Measurements from ENCODE around the gene CALM1. TPM values are rescaled to one million over a fixed set of nuclear protein-coding genes. Genes with fewer than 3 reads are reported as not detected.
A peak's percentile ranks its signal among the peaks of the same experiment; 100 is the strongest.

Gene CALM1
- total and polyA plus RNA-seq, 2 donors from 2014 or later: 328 to 469 TPM

DNA sequence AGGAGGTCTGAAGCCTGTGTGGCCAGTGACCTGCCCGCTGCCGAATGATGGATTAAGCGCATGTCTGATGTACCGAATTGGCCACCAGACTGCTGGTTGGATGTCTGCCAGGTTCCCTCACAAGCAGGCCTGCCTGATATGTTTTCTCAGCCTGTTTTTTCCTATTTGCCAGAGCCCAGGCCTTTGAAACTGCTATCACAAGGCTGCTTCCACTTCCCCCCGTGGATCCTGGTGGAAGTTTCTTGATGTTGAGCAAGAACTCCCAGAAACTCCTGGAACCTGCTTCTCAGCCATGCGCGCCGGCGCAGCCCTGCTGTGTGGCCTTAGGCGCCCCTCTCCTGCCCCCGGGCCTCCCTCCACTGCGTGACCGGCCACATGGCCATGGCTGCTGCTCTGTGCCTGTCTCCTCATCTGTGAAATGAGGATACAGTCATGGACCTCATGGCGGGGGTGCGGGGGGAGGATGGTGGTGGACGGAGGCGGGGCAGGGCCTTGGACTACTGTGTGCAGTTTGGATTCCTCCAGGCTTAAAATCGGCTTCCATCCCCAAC, 56.6 kb downstream of the CALM1 start:
- Histone ChIP-seq H3K27me3 (ENCODE audit: control insufficient read depth, insufficient read depth, low read length) (no peaks in the 10 kb centered on the region), H3K4me1 (ENCODE audit: control insufficient read depth in 2 of 3, insufficient read depth in 2 of 3, low read depth in 1 of 3, low read length in 3 of 3) (peaks cover 0 to 15% (median under 1%) of the 10 kb centered on the region in 3 donors), H3K36me3 (ENCODE audit: control insufficient read depth in 2 of 3, insufficient read depth in 3 of 3, low read length in 3 of 3) (no peaks in the 10 kb centered on the region), H3K9me3 (ENCODE audit: control insufficient read depth in 2 of 3, insufficient read depth in 1 of 3, low read length in 3 of 3) (no peaks in the 10 kb centered on the region), H3K4me3 (ENCODE audit: low read length in 3 of 3) (no peak overlapping the region), H3K9ac (ENCODE audit: low read length in 3 of 3) (no peak overlapping the region), H3K27ac (ENCODE audit: low read depth in 2 of 2, low read length in 2 of 2) (peak overlapping the region in 1 of 2 donors; percentile 51)
- FAIRE-seq: no peak
- peak; percentile 67 to 87 (median 80) for DNase-seq
- no peak for TF ChIP-seq CTCF (IDR thresholded peaks at IDR 0.05; ENCODE audit: borderline replicate concordance, extremely low read depth, insufficient read depth)
- intact Hi-C loops (cut with DNase I): no loop called here

- peak overlapping the region; percentile 13 to 29 for H3K27ac ChIP-seq (ENCODE audit: low read depth in 2 of 2, low read length in 2 of 2)
- no peak for FAIRE-seq
These were observed 57.5 kb downstream of the CALM1 start for GRCh38 chr14:90454041-90455000.

DNA sequence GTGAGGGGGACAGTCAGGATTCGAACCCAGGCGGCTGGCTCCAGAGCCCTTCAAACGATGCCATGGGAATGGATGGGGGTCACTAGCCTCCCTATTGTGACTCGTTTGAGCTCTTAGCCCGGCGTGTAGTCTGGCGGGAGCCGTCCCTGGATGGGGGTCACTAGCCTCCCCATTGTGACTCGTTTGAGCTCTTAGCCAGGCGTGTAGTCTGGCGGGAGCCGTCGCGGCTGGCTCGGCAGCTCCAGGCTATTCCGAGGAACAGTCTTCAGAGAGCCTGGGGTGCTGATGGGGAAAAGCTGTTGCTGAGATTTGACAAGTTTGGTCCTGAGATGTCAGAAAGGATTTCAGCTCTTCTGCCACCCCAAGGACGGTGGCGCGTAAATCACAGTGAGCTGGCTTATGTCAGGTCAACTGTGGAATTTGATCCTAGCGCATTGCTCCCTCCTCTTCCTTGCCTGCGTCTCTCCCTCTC, 58.3 kb downstream of the CALM1 start:
- intact Hi-C loops (cut with DNase I): no loop called here
- Histone ChIP-seq H3K36me3 (ENCODE audit: control insufficient read depth in 2 of 3, insufficient read depth in 3 of 3, low read length in 3 of 3) (no peaks in the 10 kb centered on the region), H3K9me3 (ENCODE audit: control insufficient read depth in 2 of 3, insufficient read depth in 1 of 3, low read length in 3 of 3) (no peaks in the 10 kb centered on the region), H3K27ac (ENCODE audit: low read depth in 2 of 2, low read length in 2 of 2) (no peak overlapping the region), H3K4me1 (ENCODE audit: control insufficient read depth in 2 of 3, insufficient read depth in 2 of 3, low read depth in 1 of 3, low read length in 3 of 3) (peaks cover 0 to 15% (median 2%) of the 10 kb centered on the region in 3 donors), H3K27me3 (ENCODE audit: control insufficient read depth, insufficient read depth, low read length) (no peaks in the 10 kb centered on the region), H3K4me3 (ENCODE audit: low read length in 3 of 3) (no peak overlapping the region), H3K9ac (ENCODE audit: low read length in 3 of 3) (no peak overlapping the region)
- DNase-seq: peak; percentile 77 to 93 (median 81)
- TF ChIP-seq CTCF (IDR thresholded peaks at IDR 0.05; ENCODE audit: borderline replicate concordance, extremely low read depth, insufficient read depth): no peak
- no peak for FAIRE-seq

More at GRCh38 chr14:90454041-90455000, 57.5 kb downstream of the CALM1 start:
- H3K27me3 ChIP-seq (ENCODE audit: control insufficient read depth, insufficient read depth, low read length): no peaks in the 10 kb centered on the region
- intact Hi-C loops (cut with DNase I): no loop called here
- no peaks in the 10 kb centered on the region for H3K36me3 ChIP-seq (ENCODE audit: control insufficient read depth in 2 of 3, insufficient read depth in 3 of 3, low read length in 3 of 3)
- no peak for TF ChIP-seq CTCF (IDR thresholded peaks at IDR 0.05; ENCODE audit: borderline replicate concordance, extremely low read depth, insufficient read depth)
- peaks cover 0 to 15% (median 2%) of the 10 kb centered on the region in 3 donors for H3K4me1 ChIP-seq (ENCODE audit: control insufficient read depth in 2 of 3, insufficient read depth in 2 of 3, low read depth in 1 of 3, low read length in 3 of 3)
- peak overlapping the region in 1 of 3 donors; percentile 23 for H3K9ac ChIP-seq (ENCODE audit: low read length in 3 of 3)
- no peaks in the 10 kb centered on the region for H3K9me3 ChIP-seq (ENCODE audit: control insufficient read depth in 2 of 3, insufficient read depth in 1 of 3, low read length in 3 of 3)
- peak overlapping the region in 1 of 3 donors; percentile 30 for H3K4me3 ChIP-seq (ENCODE audit: low read length in 3 of 3)
- peak; percentile 79 to 97 (median 96) for DNase-seq
